LNCaP clone FGC (cell line): ENCODE measurements around the gene MYH6.
"Not testable (repeated sequence)": the region's sequence is repeated elsewhere in the genome, so short reads cannot be mapped to it uniquely, and the experiment has no call there.

Experiments used
- DNase-seq: peaks from one replicate; pipeline ENCODE4 v3.0.0-alpha.2; 2011; ENCODE audit warnings: low read depth
- H3K4me3 ChIP-seq: 2 replicates; pipeline ENCODE4 v1.5.1; 2011; ENCODE audit warnings: mild to moderate bottlenecking, low read depth, low read length, control low read depth
- CTCF ChIP-seq: IDR thresholded peaks from 2 replicates; pipeline ENCODE4 v1.5.1; 2012; ENCODE audit warnings: mild to moderate bottlenecking; ENCODE audit not compliant: control insufficient read depth, insufficient read depth; ENCODE audit errors: extremely low read depth

The MYH6 gene

GRCh38 chr14:23396126-23396525 is 11.9 kb downstream of the MYH6 start:
- DNase-seq, result no peak
- no peak overlapping the region for H3K4me3 ChIP-seq
- TF ChIP-seq CTCF, result no peak

DNA sequence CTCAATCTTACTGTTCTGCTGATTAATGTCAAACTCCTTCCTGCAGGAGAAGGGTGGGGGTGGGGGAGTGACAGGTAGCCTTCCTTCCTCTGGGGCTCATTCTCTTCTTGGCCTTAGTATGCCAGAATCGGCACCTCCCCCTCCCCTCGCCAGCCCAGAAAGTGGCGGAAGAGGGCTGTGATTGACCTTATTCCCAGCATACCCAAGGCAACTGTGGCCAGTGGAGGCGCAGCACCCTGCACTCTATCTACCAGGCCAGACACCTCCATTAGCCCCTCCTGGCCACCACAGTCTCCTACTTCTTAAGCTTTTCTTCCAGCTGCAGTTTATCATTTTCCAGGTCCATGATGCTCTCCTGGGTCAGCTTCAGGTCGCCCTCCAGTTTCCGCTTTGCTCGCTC is 15.5 kb downstream of the MYH6 start:
- no peak overlapping the region for H3K4me3 ChIP-seq
- DNase-seq, result no peak
- TF ChIP-seq CTCF, result no peak

GRCh38 chr14:23389871-23390270 is 18.2 kb downstream of the MYH6 start:
- not testable (repeated sequence) for H3K4me3 ChIP-seq, DNase-seq

GRCh38 chr14:23389396-23389795 is 18.7 kb downstream of the MYH6 start:
- DNase-seq, result no peak
- no peak for TF ChIP-seq CTCF
- H3K4me3 ChIP-seq, result no peak overlapping the region

DNA sequence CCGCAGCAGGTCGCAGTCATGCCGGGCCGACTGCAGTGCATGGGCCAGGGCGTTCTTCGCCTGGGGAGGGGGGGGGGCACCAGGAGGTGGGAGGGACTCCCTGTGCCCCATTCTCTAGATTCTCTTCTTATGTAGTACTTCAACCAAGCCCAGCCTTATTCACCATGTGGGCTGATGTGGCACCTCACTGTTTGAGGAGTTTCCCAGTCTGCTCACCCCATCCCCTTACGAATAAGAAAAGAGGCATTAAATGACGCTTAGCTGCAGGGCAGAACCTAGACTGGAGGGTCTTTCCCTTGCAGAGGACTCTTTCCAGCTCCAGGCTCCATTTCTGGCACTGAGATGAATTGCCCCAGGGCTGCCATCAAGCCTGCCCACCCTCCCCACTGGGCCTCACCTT is 19.1 kb downstream of the MYH6 start:
- DNase-seq, result no peak
- H3K4me3 ChIP-seq, result no peak overlapping the region
- no peak for TF ChIP-seq CTCF

GRCh38 chr14:23387916-23388882 is 19.9 kb downstream of the MYH6 start:
- no peak overlapping the region for H3K4me3 ChIP-seq
- DNase-seq, result no peak
- no peak for TF ChIP-seq CTCF

DNA sequence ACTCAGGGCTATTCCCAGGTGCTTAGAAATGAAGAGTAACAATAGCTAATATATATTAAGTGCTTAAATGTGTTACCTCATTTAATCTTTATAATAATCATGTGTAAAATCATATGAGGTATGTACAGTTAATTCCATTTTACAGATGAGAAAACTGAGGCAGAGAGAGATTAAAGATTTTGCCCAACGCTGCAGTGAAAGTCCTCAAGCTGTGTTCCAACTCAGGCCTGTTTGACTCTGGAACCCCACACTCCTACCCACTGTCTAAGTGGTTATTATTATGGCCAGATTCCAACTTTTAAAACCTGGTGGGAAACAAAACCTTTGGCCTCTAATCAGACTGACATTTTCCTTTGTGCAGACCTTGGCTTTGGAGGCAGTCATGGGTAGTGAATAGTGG is 21.1 kb downstream of the MYH6 start:
- no peak overlapping the region for H3K4me3 ChIP-seq
- DNase-seq, result no peak

GRCh38 chr14:23386266-23386657 is 21.8 kb downstream of the MYH6 start:
- H3K4me3 ChIP-seq, DNase-seq: not testable (repeated sequence)

More for the DNA sequence above, 21.1 kb downstream of the MYH6 start:
- TF ChIP-seq CTCF, result no peak
